K562 (cell line): ENCODE data around the gene PARD3B. TPM values are rescaled to one million over a fixed set of nuclear protein-coding genes. Genes with fewer than 3 reads are reported as not detected.

ENCODE experiments used
- ATAC-seq: fragments of 200-7000 bp; cut with Tn5 transposase; 3 replicates; pipeline ENCODE4 v1.9.1; 2020; ENCODE audit warnings: moderate library complexity
- BruUV-seq: library from RNA; stranded (reverse); fragments of 400-500 nt; replicated peaks from 2 replicates; lab custom pipeline; 2021; lab: Mats Ljungman, UMichigan
- CTCF ChIA-PET: fragments of 300-600 bp; formaldehyde crosslinking; extraction: SDS; loops from one replicate; lab custom pipeline; 2021; ENCODE audit warnings: low intra/inter-chr PET ratio; lab: Yijun Ruan, JAX
- POLR2A ChIA-PET: fragments of 300-600, 350-650 bp; sonication (Branson Sonifier 250); formaldehyde crosslinking; extraction: SDS; loops from one replicate; lab custom pipeline; 2021; ENCODE audit warnings: antibody characterized with exemption, inconsistent platforms; lab: Yijun Ruan, JAX
- DNase-seq, 4 experiments: peaks; one replicate each; pipeline versions ENCODE4 v3.0.0 to v3.0.0-alpha.2; 2011 to 2018; ENCODE audit warnings: low spot score in 3 of 4, mixed read lengths in 3 of 4; ENCODE audit errors: extremely low read depth in 1 of 4
- FAIRE-seq: peaks from 2 replicates; lab custom pipeline; 2011; peaks lifted over from hg19 to GRCh38; lab: Jason Lieb, UNC
- H2AFZ ChIP-seq: 2 replicates; pipeline ENCODE4 v1.6.0; 2011; ENCODE audit warnings: low read depth, low read length, control low read depth, inconsistent platforms
- H3K27ac ChIP-seq: fragments of 200-600 bp; 3 replicates; pipeline ENCODE4 v1.8.0; 2011; ENCODE audit warnings: low read depth, mild to moderate bottlenecking, control low read depth, inconsistent platforms, low read length, moderate library complexity, mixed read lengths; ENCODE audit errors: extremely low read depth
- H3K27me3 ChIP-seq, 2 experiments: fragments of 300-600 bp in 1 of 2; 2 replicates in 1 of 2; 3 replicates in 1 of 2; pipeline versions ENCODE4 v1.6.0 to v1.8.0; 2011; ENCODE audit warnings: inconsistent platforms in 2 of 2, low read length in 2 of 2, mild to moderate bottlenecking in 1 of 2, mixed read lengths in 1 of 2, moderate library complexity in 1 of 2; ENCODE audit not compliant: control insufficient read depth in 2 of 2, insufficient read depth in 2 of 2
- H3K36me3 ChIP-seq: fragments of 300-600 bp; 3 replicates; pipeline ENCODE4 v1.8.0; 2011; ENCODE audit warnings: mild to moderate bottlenecking, low read length, inconsistent platforms; ENCODE audit not compliant: control insufficient read depth, insufficient read depth
- H3K4me1 ChIP-seq, 2 experiments: fragments of 200-600 bp in 1 of 2; replicated peaks in 1 of 2; 2 replicates in 1 of 2; 3 replicates in 1 of 2; pipeline versions ENCODE4 v1.5.1 to v1.8.0; 2011; ENCODE audit warnings: inconsistent platforms in 2 of 2, low read length in 2 of 2, mild to moderate bottlenecking in 1 of 2, mixed read lengths in 1 of 2, moderate library complexity in 1 of 2; ENCODE audit not compliant: control insufficient read depth in 2 of 2, insufficient read depth in 2 of 2
- H3K4me2 ChIP-seq: 2 replicates; pipeline ENCODE4 v1.6.1; 2011; ENCODE audit warnings: low read length, control low read depth, inconsistent platforms, mixed read lengths; ENCODE audit not compliant: insufficient read depth
- H3K4me3 ChIP-seq: fragments of 200-600 bp; sonication (generic), shearing (Covaris generic); 2 replicates; pipeline ENCODE4 v1.5.1; 2016; ENCODE audit warnings: control low read depth, inconsistent platforms
- H3K79me2 ChIP-seq: fragments of 200-600 bp; 3 replicates; pipeline ENCODE4 v1.8.0; 2011; ENCODE audit warnings: low read length, inconsistent platforms; ENCODE audit not compliant: control insufficient read depth, insufficient read depth
- H3K9ac ChIP-seq, 2 experiments: 2 replicates each; pipeline versions ENCODE4 v1.6.0 to v1.6.1; 2011; ENCODE audit warnings: low read depth in 2 of 2, low read length in 2 of 2, control low read depth in 1 of 2, inconsistent platforms in 1 of 2, mild to moderate bottlenecking in 1 of 2, mixed read lengths in 1 of 2; ENCODE audit not compliant: insufficient read depth in 1 of 2
- H3K9me1 ChIP-seq: one replicate; pipeline ENCODE4 v1.6.0; 2011; ENCODE audit warnings: inconsistent platforms, mild to moderate bottlenecking, low read length, moderate library complexity; ENCODE audit not compliant: control insufficient read depth, insufficient read depth
- H3K9me3 ChIP-seq: replicated peaks from 2 replicates; pipeline ENCODE4 v1.5.1; 2011; ENCODE audit warnings: low read depth, low read length, inconsistent platforms; ENCODE audit not compliant: control insufficient read depth, insufficient read depth
- H4K20me1 ChIP-seq: replicated peaks from 2 replicates; pipeline ENCODE4 v1.6.1; 2011; ENCODE audit warnings: low read length, inconsistent platforms, mixed read lengths; ENCODE audit not compliant: control insufficient read depth, insufficient read depth
- ATF4 ChIP-seq: fragments of 450-650 bp; formaldehyde crosslinking; IDR thresholded peaks from 2 replicates; pipeline ENCODE4 v1.4.0; 2022; ENCODE audit warnings: mild to moderate bottlenecking, moderate library complexity
- ETV6 ChIP-seq, 3 experiments: fragments of 150-350 bp in 1 of 3; sonication (generic) in 1 of 3; formaldehyde crosslinking in 1 of 3; IDR thresholded peaks; 2 replicates each; pipeline versions ENCODE4 v1.6.1 to v1.8.0; 2014 to 2022; ENCODE audit warnings: borderline replicate concordance in 2 of 3, low read depth in 2 of 3, antibody characterized with exemption in 1 of 3, low read length in 1 of 3, mild to moderate bottlenecking in 1 of 3, missing genetic modification reagents in 1 of 3
- GATAD2B ChIP-seq: fragments of 450-650 bp; IDR thresholded peaks from 2 replicates; pipeline ENCODE4 v1.6.1; 2017; ENCODE audit warnings: mild to moderate bottlenecking, borderline replicate concordance
- HCFC1 ChIP-seq: IDR thresholded peaks from 2 replicates; pipeline ENCODE4 v1.6.1; 2012; ENCODE audit warnings: low read depth, low read length, improper control_type of control experiment
- NFIC ChIP-seq: fragments of 450-650 bp; IDR thresholded peaks from 2 replicates; pipeline ENCODE4 v1.6.1; 2017; ENCODE audit warnings: mild to moderate bottlenecking, inconsistent platforms
- PCBP2 ChIP-seq: fragments of 200-400 bp; formaldehyde crosslinking; IDR thresholded peaks from 2 replicates; pipeline ENCODE4 v1.6.1; 2018; ENCODE audit warnings: low read length, low read depth, mild to moderate bottlenecking, moderate library complexity; ENCODE audit not compliant: poor library complexity, severe bottlenecking
- PHF21A ChIP-seq: fragments of 450-650 bp; IDR thresholded peaks from 2 replicates; pipeline ENCODE4 v1.6.1; 2017; ENCODE audit warnings: low read depth, borderline replicate concordance
- PKNOX1 ChIP-seq: fragments of 450-650 bp; IDR thresholded peaks from 2 replicates; pipeline ENCODE4 v1.6.1; 2016
- TAF7 ChIP-seq: fragments of 450-650 bp; IDR thresholded peaks from 2 replicates; pipeline ENCODE4 v1.6.1; 2016; ENCODE audit warnings: missing genetic modification characterization, missing compliant biosample characterization
- THAP7 ChIP-seq: fragments of 250-450 bp; sonication (Bioruptor Pico); IDR thresholded peaks from 2 replicates; pipeline ENCODE4 v1.5.0; 2021
- ZC3H11A ChIP-seq: IDR thresholded peaks from 2 replicates; pipeline ENCODE4 v1.6.1; 2012; ENCODE audit warnings: low read depth, low read length, improper control_type of control experiment
- ZFPM2 ChIP-seq: fragments of 250-450 bp; sonication (Bioruptor Pico); IDR thresholded peaks from 2 replicates; pipeline ENCODE4 v1.5.1; 2022; ENCODE audit warnings: mild to moderate bottlenecking
- ZNF174 ChIP-seq: fragments of 250-450 bp; sonication (Bioruptor Pico); IDR thresholded peaks from 2 replicates; pipeline ENCODE4 v1.4.0; 2020; ENCODE audit warnings: mild to moderate bottlenecking
- ZNF232 ChIP-seq: sonication (generic); formaldehyde crosslinking; IDR thresholded peaks from 2 replicates; pipeline ENCODE4 v1.8.0; 2022; ENCODE audit warnings: mild to moderate bottlenecking, missing genetic modification reagents
- ZNF436 ChIP-seq: fragments of 250-450, 450-650 bp; sonication (Bioruptor Pico); formaldehyde crosslinking; IDR thresholded peaks from 2 replicates; pipeline ENCODE4 v1.7.0; 2020; ENCODE audit warnings: mild to moderate bottlenecking
- ZNF592 ChIP-seq: fragments of 450-650 bp; IDR thresholded peaks from 2 replicates; pipeline ENCODE4 v1.6.1; 2017; ENCODE audit warnings: antibody characterized with exemption, mild to moderate bottlenecking
- WGBS: fragments of 100-300 bp; shearing (Covaris generic); methylation state at CpG from one replicate; pipeline ENCODE4 v1.1.6; 2016; ENCODE audit warnings: low coverage, mixed read lengths; ENCODE audit not compliant: insufficient coverage; ENCODE audit errors: missing lambda C conversion rate; 5-methylcytosine and 5-hydroxymethylcytosine counted together
- in situ Hi-C: fragments of 300-500 bp; cut with MboI; formaldehyde crosslinking; loops from 4 replicates; pipeline ENCODE4 v1.15.0; 2018; ENCODE audit warnings: inconsistent platforms, mixed read lengths
- intact Hi-C: fragments of 100-400 bp; cut with micrococcal nuclease; formaldehyde crosslinking; loops from 2 replicates; pipeline ENCODE4 v1.14.2; 2022
- polyA plus RNA-seq, 8 experiments: library from polyadenylated mRNA; depleted of rRNA in 4 of 8; stranded (reverse) in 5 of 8; unstranded in 3 of 8; fragments of >200 nt; fragmentation: Nextera tagmentation in 2 of 8; fragmentation: Illumina TruSeq in 1 of 8; extraction: Ambion mirVana in 2 of 8; extraction: Trizol in 1 of 8; gene quantifications; 2 replicates each; pipeline versions ENCODE4 v1.2.1 to v1.2.3, GENCODE V29; 2011 to 2014; ENCODE audit warnings: inconsistent platforms in 1 of 8, missing spikeins in 1 of 8
- total RNA-seq, 7 experiments: library from RNA; depleted of rRNA in 6 of 7; stranded (reverse); fragments of >200 nt in 6 of 7; fragmentation: Illumina TruSeq in 2 of 7; extraction: Trizol in 2 of 7; gene quantifications; 2 replicates each; pipeline versions ENCODE4 v1.2.1 to v1.2.3, GENCODE V29; 2011 to 2021; ENCODE audit warnings: low replicate concordance in 1 of 7

PARD3B gene
- total and polyA plus RNA-seq, 9 of the 15 experiments (the other 6 are each of a cell fraction or from before 2014, with no cell fraction given): 0.15 to 3.0 (median 1.1) TPM

- CTCF ChIA-PET: no interaction called here
Observed at GRCh38 chr2:204678031-204678430, 132.8 kb downstream of the PARD3B start.

More at GRCh38 chr2:204678031-204678430, 132.8 kb downstream of the PARD3B start:
- in situ Hi-C loops (no loop called here), intact Hi-C loops (no loop called here)
- H3K9me1 ChIP-seq: no peaks in the 10 kb centered on the region
- POLR2A ChIA-PET: interaction anchor here (0.8 kb wide), 1 partner anchor 45 kb away, joined by 3 read pairs; no protein-coding TSS in a partner anchor
- H3K9ac ChIP-seq: no peak overlapping the region
- H3K27ac ChIP-seq: no peak overlapping the region
- no peak overlapping the region for H2AFZ ChIP-seq
- H3K79me2 ChIP-seq: no peaks in the 10 kb centered on the region
- DNase-seq (no peak), FAIRE-seq (no peak), ATAC-seq (no peak)
- H4K20me1 ChIP-seq: no peaks in the 10 kb centered on the region
- no peak overlapping the region for H3K4me3 ChIP-seq
- no peaks in the 10 kb centered on the region for H3K9me3 ChIP-seq
- no peaks in the 10 kb centered on the region for H3K36me3 ChIP-seq
- H3K4me1 ChIP-seq: no peaks in the 10 kb centered on the region
- no TSS peak for BruUV-seq
- TF ChIP-seq ETV6 (IDR thresholded peaks at IDR 0.05; ENCODE audit: borderline replicate concordance in 1 of 2, low read depth in 2 of 2, low read length in 1 of 2) (no peak), ETV6 (CRISPR knock-in tag; IDR thresholded peaks at IDR 0.05; ENCODE audit: borderline replicate concordance) (no peak), TAF7 (tag) (no peak), ZFPM2 (CRISPR knock-in tag) (no peak), NFIC (no peak), THAP7 (CRISPR knock-in tag) (no peak), GATAD2B (no peak), ZC3H11A (no peak), ZNF592 (no peak), ATF4 (CRISPR knock-in tag) (no peak), HCFC1 (no peak), ZNF436 (CRISPR knock-in tag) (no peak), ZNF174 (no peak), PCBP2 (no peak), ZNF232 (CRISPR knock-in tag) (no peak), PHF21A (no peak), PKNOX1 (no peak)
- no peaks in the 10 kb centered on the region for H3K27me3 ChIP-seq
- WGBS: 15% methylated on average over 7 of the region's 10 CpGs
- H3K4me2 ChIP-seq: no peak overlapping the region
